Sigmoid colon (tissue), 7 donors: ENCODE results near the gene LGR6. TPM values are rescaled to one million over a fixed set of nuclear protein-coding genes. Genes with fewer than 3 reads are reported as not detected.

ENCODE experiments used
- DNase-seq: peaks from one replicate; pipeline ENCODE4 v3.0.0-alpha.2; 2019
- H3K27ac ChIP-seq, 4 donors: fragments of 200-600 bp; sonication (generic); one replicate each; pipeline ENCODE4 v1.5.1; 2016 to 2019; ENCODE audit warnings: mild to moderate bottlenecking in 1 of 4
- H3K27me3 ChIP-seq, 3 donors: fragments of 200-600 bp; sonication (generic); one replicate each; pipeline ENCODE4 v1.5.1; 2019; ENCODE audit warnings: mild to moderate bottlenecking in 1 of 3
- H3K36me3 ChIP-seq, 4 donors: fragments of 200-600 bp; sonication (generic); one replicate each; pipeline ENCODE4 v1.5.1; 2016 to 2019
- H3K4me1 ChIP-seq, 4 donors: fragments of 200-600 bp; sonication (generic); one replicate each; pipeline ENCODE4 v1.5.1; 2017 to 2019
- H3K4me3 ChIP-seq, 4 donors: fragments of 200-600 bp; sonication (generic); one replicate each; pipeline ENCODE4 v1.5.1; 2017 to 2019; ENCODE audit warnings: mild to moderate bottlenecking in 2 of 4, moderate library complexity in 1 of 4
- H3K9me3 ChIP-seq, 4 donors: fragments of 200-600 bp in 3 of 4; sonication (generic) in 3 of 4; one replicate each; pipeline versions ENCODE4 v1.5.1 to v1.6.1; 2013 to 2019
- CTCF ChIP-seq, 4 experiments: fragments of 450-650 bp in 3 of 4; fragments of 200-600 bp in 1 of 4; IDR thresholded peaks; one replicate each; pipeline ENCODE4 v1.5.1; 2016 to 2019; ENCODE audit warnings: antibody characterized with exemption in 4 of 4, mild to moderate bottlenecking in 3 of 4, moderate library complexity in 2 of 4
- EP300 ChIP-seq, 4 donors: sonication (generic); formaldehyde crosslinking; IDR thresholded peaks; one replicate each; pipeline ENCODE4 v1.6.1; 2017; ENCODE audit warnings: antibody characterized with exemption in 4 of 4
- POLR2A ChIP-seq, 2 donors: fragments of 450-650 bp; IDR thresholded peaks; one replicate each; pipeline ENCODE4 v1.6.1; 2016; ENCODE audit warnings: antibody characterized with exemption in 2 of 2, mild to moderate bottlenecking in 2 of 2, moderate library complexity in 2 of 2
- POLR2AphosphoS5 ChIP-seq, 4 donors: sonication (generic); formaldehyde crosslinking; IDR thresholded peaks; one replicate each; pipeline ENCODE4 v1.6.1; 2017; ENCODE audit warnings: antibody characterized with exemption in 4 of 4
- WGBS, 2 donors: extraction: QIAGEN DNeasy Blood & Tissue Kit; methylation state at CpG; one replicate each; pipeline ENCODE4 v1.1.7; 2013; 5-methylcytosine and 5-hydroxymethylcytosine counted together
- intact Hi-C: fragments of 100-400 bp; cut with DNase I; formaldehyde crosslinking; loops from one replicate; pipeline ENCODE4 v1.15.1; 2023
- polyA plus RNA-seq, 3 donors: library from polyadenylated mRNA; stranded (reverse); fragments of 200-250 nt; gene quantifications; one replicate each; pipeline ENCODE4 v1.2.3, GENCODE V29; 2013
- total RNA-seq, 4 donors: library from RNA; depleted of rRNA; stranded (reverse); fragments of >200 nt; gene quantifications; one replicate each; pipeline ENCODE4 v1.1.0, GENCODE V29; 2016
- donor health status: healthy with polysubstance abuse.
- donor health status: Bipolar disorder and iron deficiency.
- donor health status: healthy.

LGR6 gene
- total and polyA plus RNA-seq, 7 donors: 0.14 to 1.0 (median 0.28) TPM; not detected in 4

- peaks cover 0 to 27% (median 9%) of the 10 kb centered on the region in 3 donors for H3K27me3 ChIP-seq
- intact Hi-C loops: no loop called here
- H3K4me3 ChIP-seq: no peak overlapping the region
- TF ChIP-seq EP300 (IDR thresholded peaks at IDR 0.05): no peak
- no peak for TF ChIP-seq POLR2A (IDR thresholded peaks at IDR 0.05)
- no peak for TF ChIP-seq POLR2AphosphoS5 (IDR thresholded peaks at IDR 0.05)
- TF ChIP-seq CTCF (IDR thresholded peaks at IDR 0.05): no peak
- H3K36me3 ChIP-seq: no peaks in the 10 kb centered on the region
- WGBS, 2 donors: 87 to 91% methylated on average over 3 of the region's 3 CpGs
- no peaks in the 10 kb centered on the region for H3K9me3 ChIP-seq
- peaks cover 0 to 10% (median 3%) of the 10 kb centered on the region in 4 donors for H3K4me1 ChIP-seq
- H3K27ac ChIP-seq: no peak overlapping the region
- no peak for DNase-seq
These were observed 40.9 kb downstream of the LGR6 start for GRCh38 chr1:202234331-202235002.

GRCh38 chr1:202235003-202235660 is 41.5 kb downstream of the LGR6 start:
- DNase-seq: no peak
- Histone ChIP-seq H3K4me1 (peaks cover 0 to 10% (median 3%) of the 10 kb centered on the region in 4 donors), H3K4me3 (no peak overlapping the region), H3K36me3 (no peaks in the 10 kb centered on the region), H3K9me3 (no peaks in the 10 kb centered on the region), H3K27ac (no peak overlapping the region), H3K27me3 (peaks cover 0 to 27% (median 9%) of the 10 kb centered on the region in 3 donors)
- intact Hi-C loops: no loop called here
- 82 to 83% methylated on average over 7 of the region's 7 CpGs for WGBS, 2 donors
- TF ChIP-seq CTCF (IDR thresholded peaks at IDR 0.05) (no peak), POLR2A (IDR thresholded peaks at IDR 0.05) (no peak), POLR2AphosphoS5 (IDR thresholded peaks at IDR 0.05) (no peak), EP300 (IDR thresholded peaks at IDR 0.05) (no peak)

GRCh38 chr1:202235856-202236837 is 42.5 kb downstream of the LGR6 start:
- DNase-seq: no peak
- Histone ChIP-seq H3K27ac (no peak overlapping the region), H3K36me3 (no peaks in the 10 kb centered on the region), H3K27me3 (peaks cover 0 to 27% (median 9%) of the 10 kb centered on the region in 3 donors), H3K4me3 (no peak overlapping the region), H3K4me1 (peaks cover 0 to 10% (median 3%) of the 10 kb centered on the region in 4 donors), H3K9me3 (no peaks in the 10 kb centered on the region)
- 70% methylated on average over 19 of the region's 19 CpGs for WGBS, 2 donors
- TF ChIP-seq CTCF (IDR thresholded peaks at IDR 0.05): peak in 3 of 4 experiments; percentile 49 to 82 (median 60)
- no peak for TF ChIP-seq POLR2A (IDR thresholded peaks at IDR 0.05)
- TF ChIP-seq EP300 (IDR thresholded peaks at IDR 0.05): no peak
- no peak for TF ChIP-seq POLR2AphosphoS5 (IDR thresholded peaks at IDR 0.05)
- intact Hi-C loops: no loop called here

GRCh38 chr1:202237052-202237451 is 43.5 kb downstream of the LGR6 start:
- H3K4me3 ChIP-seq: no peak overlapping the region
- no peaks in the 10 kb centered on the region for H3K9me3 ChIP-seq
- peaks cover 0 to 10% (median 3%) of the 10 kb centered on the region in 4 donors for H3K4me1 ChIP-seq
- no peaks in the 10 kb centered on the region for H3K36me3 ChIP-seq
- 39 to 46% methylated on average over 8 of the region's 8 CpGs for WGBS, 2 donors
- TF ChIP-seq POLR2AphosphoS5 (IDR thresholded peaks at IDR 0.05) (no peak), EP300 (IDR thresholded peaks at IDR 0.05) (no peak), CTCF (IDR thresholded peaks at IDR 0.05) (peak in 1 of 4 experiments; percentile 7)
- intact Hi-C loops: no loop called here
- peak; percentile 43 for DNase-seq
- H3K27ac ChIP-seq: no peak overlapping the region
- peaks cover 0 to 27% (median 9%) of the 10 kb centered on the region in 3 donors for H3K27me3 ChIP-seq
